Raji (cell line): ENCODE results near the gene STK17B.

Experiments used
- POLR2A ChIP-seq: IDR thresholded peaks from 2 replicates; pipeline ENCODE4 v1.6.1; 2011; ENCODE audit warnings: low read depth, low read length, control low read depth; ENCODE audit not compliant: insufficient read depth

STK17B gene

DNA sequence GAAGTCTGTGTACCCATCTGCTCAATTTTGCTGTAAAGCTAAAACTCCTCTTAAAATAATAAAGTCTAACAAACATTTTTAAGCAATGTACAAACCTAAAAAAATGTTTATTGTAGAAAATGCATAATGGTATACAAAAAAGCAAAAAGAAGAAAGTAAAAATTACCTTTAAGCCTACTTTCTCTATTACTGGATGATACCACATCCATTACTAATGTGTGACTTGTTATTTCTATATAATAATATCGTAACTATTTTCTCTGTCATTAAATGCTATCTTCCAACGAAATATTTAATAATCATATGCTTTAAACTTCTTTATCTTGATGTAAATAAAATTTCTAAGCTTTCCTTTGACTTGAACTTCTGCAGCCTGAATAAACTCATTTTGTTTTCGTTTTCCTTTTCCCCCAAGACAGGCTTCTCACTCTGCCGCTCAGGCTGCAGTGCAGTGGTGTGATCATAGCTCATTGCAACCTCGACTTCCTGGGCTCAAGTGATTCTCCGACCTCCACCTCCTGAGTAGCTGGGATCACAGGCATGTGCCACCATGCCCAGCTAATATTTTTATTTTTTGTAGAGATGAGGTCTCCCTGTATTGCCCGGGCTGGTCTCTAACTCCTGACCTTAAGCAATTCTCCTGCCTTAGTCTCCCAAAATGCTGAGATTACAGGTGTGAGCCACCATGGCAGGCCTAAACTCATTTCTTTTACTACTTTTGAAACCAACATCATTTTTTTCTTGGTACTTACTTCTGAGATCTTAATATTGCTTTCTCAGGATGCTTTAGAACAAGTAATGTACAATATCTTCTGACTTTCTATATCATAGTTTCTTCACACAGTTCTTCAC, 84.6 kb downstream of the STK17B start:
- TF ChIP-seq POLR2A = no peak

DNA sequence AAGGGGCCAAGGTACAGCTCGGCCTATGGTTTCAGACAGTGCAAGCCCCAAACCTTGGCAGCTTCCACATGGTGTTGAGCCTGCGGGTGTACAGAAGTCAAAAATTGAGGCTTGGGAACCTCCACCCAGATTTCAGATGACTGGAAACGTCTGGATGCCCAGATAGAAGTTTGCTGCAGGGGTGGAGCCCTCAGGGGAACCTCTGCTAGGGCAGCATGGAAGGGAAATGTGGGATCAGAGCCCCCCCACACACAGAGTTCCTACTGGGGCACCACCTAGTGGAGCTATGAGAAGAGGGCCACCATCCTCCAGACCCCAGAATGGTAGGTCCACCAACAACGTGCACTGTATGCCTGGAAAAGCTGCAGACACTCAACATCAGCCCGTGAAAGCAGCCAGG, 87.8 kb downstream of the STK17B start:
- no peak for TF ChIP-seq POLR2A
